Bronchial epithelial cell (primary cell): ENCODE measurements around the gene TRIM31. TPM values are rescaled to one million over a fixed set of nuclear protein-coding genes. Genes with fewer than 3 reads are reported as not detected.

Experiments
- DNase-seq: peaks from one replicate; pipeline ENCODE4 v3.0.0-alpha.2; 2010; ENCODE audit warnings: low read depth
- FAIRE-seq: peaks from 2 replicates; lab custom pipeline; 2011; peaks lifted over from hg19 to GRCh38; lab: Jason Lieb, UNC
- H3K27me3 ChIP-seq: 2 replicates; pipeline ENCODE4 v1.5.1; 2011; ENCODE audit warnings: low read length; ENCODE audit not compliant: control insufficient read depth, insufficient read depth
- H3K36me3 ChIP-seq: 2 replicates; pipeline ENCODE4 v1.5.1; 2011; ENCODE audit warnings: low read length; ENCODE audit not compliant: control insufficient read depth, insufficient read depth
- H3K4me3 ChIP-seq: 2 replicates; pipeline ENCODE4 v1.5.1; 2011; ENCODE audit warnings: mild to moderate bottlenecking, low read depth, low read length, control low read depth
- CTCF ChIP-seq: IDR thresholded peaks from 2 replicates; pipeline ENCODE4 v1.5.1; 2011; ENCODE audit warnings: mild to moderate bottlenecking, moderate library complexity, low read length, control low read depth, inconsistent platforms; ENCODE audit not compliant: insufficient read depth, severe bottlenecking
- total RNA-seq: library from RNA; depleted of rRNA; stranded (reverse); fragments of >200 nt; gene quantifications from 2 replicates; pipeline ENCODE4 v1.2.1, GENCODE V29; 2014

The TRIM31 gene
- total RNA-seq, 1 donor from 2014 or later = not detected

GRCh38 chr6:30157999-30158398, 45.1 kb upstream of the TRIM31 start:
- FAIRE-seq = no peak
- H3K4me3 ChIP-seq = no peak overlapping the region
- TF ChIP-seq CTCF = no peak
- no peak for DNase-seq
- H3K27me3 ChIP-seq = no peaks in the 10 kb centered on the region
- no peaks in the 10 kb centered on the region for H3K36me3 ChIP-seq

- no peak for DNase-seq
- TF ChIP-seq CTCF = no peak
- no peak for FAIRE-seq
Measured at GRCh38 chr6:30157581-30157980, 44.7 kb upstream of the TRIM31 start.

GRCh38 chr6:30156774-30157173, 43.9 kb upstream of the TRIM31 start:
- H3K4me3 ChIP-seq = no peak overlapping the region
- DNase-seq = no peak
- no peak for TF ChIP-seq CTCF
- no peaks in the 10 kb centered on the region for H3K36me3 ChIP-seq
- no peaks in the 10 kb centered on the region for H3K27me3 ChIP-seq
- FAIRE-seq = no peak

More at GRCh38 chr6:30157581-30157980, 44.7 kb upstream of the TRIM31 start:
- no peaks in the 10 kb centered on the region for H3K27me3 ChIP-seq
- H3K4me3 ChIP-seq = no peak overlapping the region
- no peaks in the 10 kb centered on the region for H3K36me3 ChIP-seq

DNA sequence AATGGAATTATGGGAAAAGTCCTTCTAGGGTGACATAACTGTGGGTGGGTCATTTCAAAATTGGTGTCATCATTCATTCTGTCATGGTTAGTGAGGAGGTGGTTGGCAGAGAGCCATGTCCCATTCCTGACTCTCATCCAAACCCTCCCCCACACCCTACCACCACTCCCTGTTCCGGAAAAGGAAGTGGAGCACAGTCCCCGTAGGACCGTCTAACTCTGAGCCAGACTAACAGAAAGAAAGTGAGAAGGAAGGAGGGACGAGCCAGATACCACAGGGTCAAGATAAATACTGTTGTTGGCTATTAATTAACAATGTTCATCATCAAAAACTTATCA, 43.3 kb upstream of the TRIM31 start:
- Histone ChIP-seq H3K36me3 (no peaks in the 10 kb centered on the region), H3K4me3 (no peak overlapping the region), H3K27me3 (no peaks in the 10 kb centered on the region)
- FAIRE-seq = no peak
- peak; percentile 65 for DNase-seq
- no peak for TF ChIP-seq CTCF

DNA sequence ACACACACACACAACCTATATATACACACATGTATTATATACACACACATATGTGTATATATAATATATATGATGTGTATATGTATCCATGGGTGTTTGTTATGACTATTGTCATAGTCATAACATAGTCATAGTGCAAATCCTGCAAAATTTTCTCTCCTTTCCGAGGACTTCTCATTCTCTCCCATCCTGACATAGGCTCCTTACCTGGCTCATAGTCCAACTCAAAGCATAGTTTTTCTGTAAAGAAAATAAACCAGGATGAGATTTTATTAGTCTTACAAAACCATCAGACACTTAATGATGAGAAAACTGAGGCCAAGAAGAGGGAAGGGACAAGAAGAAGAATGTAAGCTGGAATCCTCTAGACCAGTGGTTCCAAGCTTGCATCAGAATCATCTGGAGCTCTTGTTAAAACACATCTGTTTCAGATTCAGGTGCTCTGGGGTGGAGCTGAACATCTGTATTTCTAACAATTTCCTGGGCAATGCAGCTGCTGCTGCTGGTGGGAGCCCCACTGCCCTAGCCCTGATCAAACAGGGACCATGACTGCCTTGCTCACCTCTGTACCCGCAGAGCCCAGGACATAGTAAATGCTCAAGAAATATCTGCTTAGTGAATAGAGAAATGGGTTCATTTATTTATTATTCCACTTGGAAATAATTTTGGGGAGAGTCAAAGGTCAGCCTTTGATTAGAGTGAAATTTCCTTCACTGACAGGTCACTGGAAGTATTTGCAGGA, 42.8 kb upstream of the TRIM31 start:
- Histone ChIP-seq H3K4me3 (no peak overlapping the region), H3K27me3 (no peaks in the 10 kb centered on the region), H3K36me3 (no peaks in the 10 kb centered on the region)
- FAIRE-seq (no peak), DNase-seq (peak; percentile 37)
- no peak for TF ChIP-seq CTCF
